WTC11 (cell line): ENCODE measurements around the gene FAM9A. TPM values are rescaled to one million over a fixed set of nuclear protein-coding genes. Genes with fewer than 3 reads are reported as not detected.

Experiments
- ATAC-seq: fragments of 200-7000 bp; cut with Tn5 transposase; 2 replicates; pipeline ENCODE4 v1.10.0; 2021; ENCODE audit warnings: mild to moderate bottlenecking, moderate library complexity
- CTCF ChIA-PET: fragments of 300-600 bp; sonication (Branson Sonifier 250); formaldehyde crosslinking; loops from one replicate; lab custom pipeline; 2021; ENCODE audit warnings: antibody characterized with exemption; lab: Charles Lee
- POLR2A ChIA-PET: fragments of 350-600 bp; sonication (Branson Sonifier 250); formaldehyde crosslinking; loops from one replicate; lab custom pipeline; 2021; ENCODE audit warnings: antibody characterized with exemption; lab: Charles Lee
- DNase-seq: peaks from one replicate; pipeline ENCODE4 v3.0.0; 2021; ENCODE audit warnings: low spot score
- H3K27ac Mint-ChIP-seq: 2 replicates; pipeline ENCODE4 v1.8.0; 2021; ENCODE audit warnings: mixed read lengths
- H3K27me3 Mint-ChIP-seq: 2 replicates; pipeline ENCODE4 v1.8.0; 2021; ENCODE audit warnings: low read depth, mild to moderate bottlenecking, moderate library complexity, mixed read lengths
- H3K36me3 Mint-ChIP-seq: 2 replicates; pipeline ENCODE4 v1.8.0; 2021; ENCODE audit warnings: mixed read lengths
- H3K4me1 Mint-ChIP-seq: 2 replicates; pipeline ENCODE4 v1.8.0; 2022; ENCODE audit warnings: mixed read lengths
- H3K4me3 Mint-ChIP-seq: 2 replicates; pipeline ENCODE4 v1.8.0; 2021; ENCODE audit warnings: mild to moderate bottlenecking, moderate library complexity, mixed read lengths
- H3K9me3 Mint-ChIP-seq: 2 replicates; pipeline ENCODE4 v1.8.0; 2021; ENCODE audit warnings: mixed read lengths
- ATF1 ChIP-seq: sonication (generic); formaldehyde crosslinking; IDR thresholded peaks from 2 replicates; pipeline ENCODE4 v1.8.1; 2023; ENCODE audit warnings: mild to moderate bottlenecking, moderate library complexity, missing genetic modification reagents
- CBFB ChIP-seq: sonication (generic); formaldehyde crosslinking; IDR thresholded peaks from 2 replicates; pipeline ENCODE4 v1.8.1; 2022; ENCODE audit warnings: mild to moderate bottlenecking, low read depth, missing genetic modification reagents
- CREB1 ChIP-seq: sonication (generic); formaldehyde crosslinking; IDR thresholded peaks from 2 replicates; pipeline ENCODE4 v1.8.0; 2023; ENCODE audit warnings: mild to moderate bottlenecking, missing genetic modification reagents
- CREM ChIP-seq: sonication (generic); formaldehyde crosslinking; IDR thresholded peaks from 2 replicates; pipeline ENCODE4 v1.8.1; 2022; ENCODE audit warnings: mild to moderate bottlenecking, missing genetic modification reagents, moderate library complexity
- ELF4 ChIP-seq: sonication (generic); formaldehyde crosslinking; IDR thresholded peaks from 2 replicates; pipeline ENCODE4 v1.8.1; 2022; ENCODE audit warnings: low read depth, mild to moderate bottlenecking, moderate library complexity, missing genetic modification reagents
- FOXJ3 ChIP-seq: sonication (generic); formaldehyde crosslinking; IDR thresholded peaks from 2 replicates; pipeline ENCODE4 v1.9.0; 2021; ENCODE audit warnings: missing genetic modification reagents, mild to moderate bottlenecking, borderline replicate concordance
- FOXP1 ChIP-seq: sonication (generic); formaldehyde crosslinking; IDR thresholded peaks from 2 replicates; pipeline ENCODE4 v1.8.0; 2022; ENCODE audit warnings: missing genetic modification reagents, mild to moderate bottlenecking, moderate library complexity, borderline replicate concordance
- GABPB1 ChIP-seq: sonication (generic); formaldehyde crosslinking; IDR thresholded peaks from 2 replicates; pipeline ENCODE4 v1.8.1; 2023; ENCODE audit warnings: mild to moderate bottlenecking, missing genetic modification reagents
- JUN ChIP-seq: sonication (generic); formaldehyde crosslinking; IDR thresholded peaks from 2 replicates; pipeline ENCODE4 v1.8.0; 2023; ENCODE audit warnings: mild to moderate bottlenecking, missing genetic modification reagents
- KAT7 ChIP-seq: sonication (generic); formaldehyde crosslinking; IDR thresholded peaks from 2 replicates; pipeline ENCODE4 v1.8.1; 2023; ENCODE audit warnings: missing genetic modification reagents, mild to moderate bottlenecking, borderline replicate concordance
- NR2C2 ChIP-seq: sonication (generic); formaldehyde crosslinking; IDR thresholded peaks from 2 replicates; pipeline ENCODE4 v1.8.0; 2022; ENCODE audit warnings: mild to moderate bottlenecking, missing genetic modification reagents
- RELA ChIP-seq: sonication (generic); formaldehyde crosslinking; IDR thresholded peaks from 2 replicates; pipeline ENCODE4 v1.8.1; 2022; ENCODE audit warnings: missing genetic modification reagents, mild to moderate bottlenecking, borderline replicate concordance
- TP53 ChIP-seq: sonication (generic); formaldehyde crosslinking; IDR thresholded peaks from 2 replicates; pipeline ENCODE4 v1.8.1; 2023; ENCODE audit warnings: mild to moderate bottlenecking, missing genetic modification reagents
- ZNF263 ChIP-seq: sonication (generic); formaldehyde crosslinking; IDR thresholded peaks from 2 replicates; pipeline ENCODE4 v1.8.1; 2022; ENCODE audit warnings: low read depth, mild to moderate bottlenecking, moderate library complexity, missing genetic modification reagents
- ZNF317 ChIP-seq: sonication (generic); formaldehyde crosslinking; IDR thresholded peaks from 2 replicates; pipeline ENCODE4 v1.8.1; 2023; ENCODE audit warnings: low read depth, mild to moderate bottlenecking, moderate library complexity, missing genetic modification reagents, borderline replicate concordance
- total RNA-seq: library from RNA; stranded (reverse); gene quantifications from 3 replicates; pipeline ENCODE4 v1.2.3, GENCODE V29; 2021
- TF ChIP-seq, protein P1 (sequence below): sonication (generic); formaldehyde crosslinking; IDR thresholded peaks from 2 replicates; pipeline ENCODE4 v1.8.0; 2022; ENCODE audit warnings: missing genetic modification reagents
- TF ChIP-seq, protein P2 (sequence below): fragments of 250-450 bp; sonication (Bioruptor Pico); IDR thresholded peaks from 2 replicates; pipeline ENCODE4 v1.9.0; 2021; ENCODE audit warnings: mild to moderate bottlenecking
- TF ChIP-seq, protein P3 (sequence below): fragments of 200-600 bp; IDR thresholded peaks from 2 replicates; pipeline ENCODE4 v1.8.0; 2022; ENCODE audit warnings: antibody characterized with exemption
- TF ChIP-seq, protein P4 (sequence below): sonication (generic); formaldehyde crosslinking; IDR thresholded peaks from 2 replicates; pipeline ENCODE4 v1.8.1; 2023; ENCODE audit warnings: mild to moderate bottlenecking, missing genetic modification reagents, borderline replicate concordance
- TF ChIP-seq, protein P5 (sequence below): sonication (generic); formaldehyde crosslinking; IDR thresholded peaks from 2 replicates; pipeline ENCODE4 v1.8.0; 2022; ENCODE audit warnings: mild to moderate bottlenecking, missing genetic modification reagents

The FAM9A gene
- total RNA-seq, 1 experiment from 2014 or later, result not detected

DNA sequence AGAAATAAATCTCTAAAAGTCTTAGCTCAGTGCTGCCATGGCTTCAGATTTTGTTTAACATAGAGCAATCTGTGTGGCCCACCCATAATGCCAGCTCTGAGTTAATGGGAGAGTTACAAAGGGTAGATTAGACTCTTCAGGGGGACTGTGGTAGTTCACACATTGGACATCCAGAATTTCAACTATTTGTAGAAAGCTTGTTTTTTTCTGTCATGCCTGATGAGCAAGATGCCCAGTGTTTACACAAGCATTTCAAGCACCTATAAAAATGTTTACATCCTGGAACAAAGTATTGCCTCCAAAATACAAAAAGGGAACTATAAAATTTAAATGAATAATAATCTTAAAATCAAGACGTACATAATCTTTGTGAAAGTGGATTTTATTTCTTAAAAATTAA lies 43.0 kb upstream of the FAM9A start:
- POLR2A ChIA-PET, result interaction anchor here (0.7 kb wide), 1 partner anchor 309 kb away, joined by 3 read pairs; no protein-coding TSS in a partner anchor
- no peak for DNase-seq
- CTCF ChIA-PET, result interaction anchor here (1.1 to 1.3 kb wide), 2 partner anchors 23 to 28 kb away, joined by 3 read pairs; no protein-coding TSS in a partner anchor
- H3K27ac Mint-ChIP-seq, result no peak overlapping the region
- ATAC-seq, result no peak
- H3K36me3 Mint-ChIP-seq, result no peaks in the 10 kb centered on the region
- no peaks in the 10 kb centered on the region for H3K4me1 Mint-ChIP-seq
- TF ChIP-seq ELF4 (CRISPR knock-in tag), result no peak
- TF ChIP-seq CBFB (CRISPR knock-in tag), result no peak
- no peak for TF ChIP-seq RELA (CRISPR knock-in tag)
- TF ChIP-seq GABPB1 (CRISPR knock-in tag), result no peak
- no peak for TF ChIP-seq ZNF317 (CRISPR knock-in tag)
- no peak for TF ChIP-seq CREM (CRISPR knock-in tag)
- no peak for TF ChIP-seq NR2C2 (CRISPR knock-in tag)
- no peak for TF ChIP-seq CREB1 (CRISPR knock-in tag)
- no peak for TF ChIP-seq FOXJ3 (CRISPR knock-in tag)
- TF ChIP-seq KAT7, result no peak
- TF ChIP-seq FOXP1 (CRISPR knock-in tag), result no peak
- TF ChIP-seq, protein P1, sequence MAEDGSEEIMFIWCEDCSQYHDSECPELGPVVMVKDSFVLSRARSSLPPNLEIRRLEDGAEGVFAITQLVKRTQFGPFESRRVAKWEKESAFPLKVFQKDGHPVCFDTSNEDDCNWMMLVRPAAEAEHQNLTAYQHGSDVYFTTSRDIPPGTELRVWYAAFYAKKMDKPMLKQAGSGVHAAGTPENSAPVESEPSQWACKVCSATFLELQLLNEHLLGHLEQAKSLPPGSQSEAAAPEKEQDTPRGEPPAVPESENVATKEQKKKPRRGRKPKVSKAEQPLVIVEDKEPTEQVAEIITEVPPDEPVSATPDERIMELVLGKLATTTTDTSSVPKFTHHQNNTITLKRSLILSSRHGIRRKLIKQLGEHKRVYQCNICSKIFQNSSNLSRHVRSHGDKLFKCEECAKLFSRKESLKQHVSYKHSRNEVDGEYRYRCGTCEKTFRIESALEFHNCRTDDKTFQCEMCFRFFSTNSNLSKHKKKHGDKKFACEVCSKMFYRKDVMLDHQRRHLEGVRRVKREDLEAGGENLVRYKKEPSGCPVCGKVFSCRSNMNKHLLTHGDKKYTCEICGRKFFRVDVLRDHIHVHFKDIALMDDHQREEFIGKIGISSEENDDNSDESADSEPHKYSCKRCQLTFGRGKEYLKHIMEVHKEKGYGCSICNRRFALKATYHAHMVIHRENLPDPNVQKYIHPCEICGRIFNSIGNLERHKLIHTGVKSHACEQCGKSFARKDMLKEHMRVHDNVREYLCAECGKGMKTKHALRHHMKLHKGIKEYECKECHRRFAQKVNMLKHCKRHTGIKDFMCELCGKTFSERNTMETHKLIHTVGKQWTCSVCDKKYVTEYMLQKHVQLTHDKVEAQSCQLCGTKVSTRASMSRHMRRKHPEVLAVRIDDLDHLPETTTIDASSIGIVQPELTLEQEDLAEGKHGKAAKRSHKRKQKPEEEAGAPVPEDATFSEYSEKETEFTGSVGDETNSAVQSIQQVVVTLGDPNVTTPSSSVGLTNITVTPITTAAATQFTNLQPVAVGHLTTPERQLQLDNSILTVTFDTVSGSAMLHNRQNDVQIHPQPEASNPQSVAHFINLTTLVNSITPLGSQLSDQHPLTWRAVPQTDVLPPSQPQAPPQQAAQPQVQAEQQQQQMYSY (CRISPR knock-in tag), result no peak
- TF ChIP-seq JUN (CRISPR knock-in tag), result no peak
- no peak for TF ChIP-seq ATF1
- TF ChIP-seq ZNF263 (CRISPR knock-in tag), result no peak
- TF ChIP-seq, protein P2, sequence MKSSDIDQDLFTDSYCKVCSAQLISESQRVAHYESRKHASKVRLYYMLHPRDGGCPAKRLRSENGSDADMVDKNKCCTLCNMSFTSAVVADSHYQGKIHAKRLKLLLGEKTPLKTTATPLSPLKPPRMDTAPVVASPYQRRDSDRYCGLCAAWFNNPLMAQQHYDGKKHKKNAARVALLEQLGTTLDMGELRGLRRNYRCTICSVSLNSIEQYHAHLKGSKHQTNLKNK, result no peak
- H3K27me3 Mint-ChIP-seq, result no peaks in the 10 kb centered on the region
- no peaks in the 10 kb centered on the region for H3K9me3 Mint-ChIP-seq
- no peak overlapping the region for H3K4me3 Mint-ChIP-seq

DNA sequence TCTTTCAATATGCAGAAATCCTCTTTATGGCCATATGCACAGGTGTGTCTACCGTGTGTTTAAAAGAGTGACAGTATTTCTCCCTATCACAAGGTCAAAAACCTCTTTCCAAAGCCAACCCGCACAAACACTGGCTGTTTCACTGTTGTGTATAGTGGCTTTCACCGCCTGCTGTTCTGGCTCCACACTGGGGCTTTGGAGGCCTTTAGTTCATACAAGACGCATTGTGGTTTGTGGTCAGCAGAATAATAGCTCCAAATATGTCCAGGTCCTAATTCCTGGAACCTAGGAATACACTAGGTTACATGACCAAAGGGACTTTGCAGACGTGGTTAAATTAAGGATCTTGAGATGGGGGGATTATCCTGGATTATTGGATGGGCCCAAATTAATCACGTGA lies 40.7 kb upstream of the FAM9A start:
- Mint-ChIP-seq H3K36me3 (no peaks in the 10 kb centered on the region), H3K4me1 (no peaks in the 10 kb centered on the region), H3K4me3 (no peak overlapping the region), H3K27me3 (peaks cover 3% of the 10 kb centered on the region), H3K9me3 (no peaks in the 10 kb centered on the region), H3K27ac (no peak overlapping the region)
- POLR2A ChIA-PET, result no interaction called here
- DNase-seq (no peak), ATAC-seq (no peak)
- no peak for TF ChIP-seq TP53
- TF ChIP-seq, protein P3, sequence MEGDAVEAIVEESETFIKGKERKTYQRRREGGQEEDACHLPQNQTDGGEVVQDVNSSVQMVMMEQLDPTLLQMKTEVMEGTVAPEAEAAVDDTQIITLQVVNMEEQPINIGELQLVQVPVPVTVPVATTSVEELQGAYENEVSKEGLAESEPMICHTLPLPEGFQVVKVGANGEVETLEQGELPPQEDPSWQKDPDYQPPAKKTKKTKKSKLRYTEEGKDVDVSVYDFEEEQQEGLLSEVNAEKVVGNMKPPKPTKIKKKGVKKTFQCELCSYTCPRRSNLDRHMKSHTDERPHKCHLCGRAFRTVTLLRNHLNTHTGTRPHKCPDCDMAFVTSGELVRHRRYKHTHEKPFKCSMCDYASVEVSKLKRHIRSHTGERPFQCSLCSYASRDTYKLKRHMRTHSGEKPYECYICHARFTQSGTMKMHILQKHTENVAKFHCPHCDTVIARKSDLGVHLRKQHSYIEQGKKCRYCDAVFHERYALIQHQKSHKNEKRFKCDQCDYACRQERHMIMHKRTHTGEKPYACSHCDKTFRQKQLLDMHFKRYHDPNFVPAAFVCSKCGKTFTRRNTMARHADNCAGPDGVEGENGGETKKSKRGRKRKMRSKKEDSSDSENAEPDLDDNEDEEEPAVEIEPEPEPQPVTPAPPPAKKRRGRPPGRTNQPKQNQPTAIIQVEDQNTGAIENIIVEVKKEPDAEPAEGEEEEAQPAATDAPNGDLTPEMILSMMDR, result no peak
- TF ChIP-seq, protein P4, sequence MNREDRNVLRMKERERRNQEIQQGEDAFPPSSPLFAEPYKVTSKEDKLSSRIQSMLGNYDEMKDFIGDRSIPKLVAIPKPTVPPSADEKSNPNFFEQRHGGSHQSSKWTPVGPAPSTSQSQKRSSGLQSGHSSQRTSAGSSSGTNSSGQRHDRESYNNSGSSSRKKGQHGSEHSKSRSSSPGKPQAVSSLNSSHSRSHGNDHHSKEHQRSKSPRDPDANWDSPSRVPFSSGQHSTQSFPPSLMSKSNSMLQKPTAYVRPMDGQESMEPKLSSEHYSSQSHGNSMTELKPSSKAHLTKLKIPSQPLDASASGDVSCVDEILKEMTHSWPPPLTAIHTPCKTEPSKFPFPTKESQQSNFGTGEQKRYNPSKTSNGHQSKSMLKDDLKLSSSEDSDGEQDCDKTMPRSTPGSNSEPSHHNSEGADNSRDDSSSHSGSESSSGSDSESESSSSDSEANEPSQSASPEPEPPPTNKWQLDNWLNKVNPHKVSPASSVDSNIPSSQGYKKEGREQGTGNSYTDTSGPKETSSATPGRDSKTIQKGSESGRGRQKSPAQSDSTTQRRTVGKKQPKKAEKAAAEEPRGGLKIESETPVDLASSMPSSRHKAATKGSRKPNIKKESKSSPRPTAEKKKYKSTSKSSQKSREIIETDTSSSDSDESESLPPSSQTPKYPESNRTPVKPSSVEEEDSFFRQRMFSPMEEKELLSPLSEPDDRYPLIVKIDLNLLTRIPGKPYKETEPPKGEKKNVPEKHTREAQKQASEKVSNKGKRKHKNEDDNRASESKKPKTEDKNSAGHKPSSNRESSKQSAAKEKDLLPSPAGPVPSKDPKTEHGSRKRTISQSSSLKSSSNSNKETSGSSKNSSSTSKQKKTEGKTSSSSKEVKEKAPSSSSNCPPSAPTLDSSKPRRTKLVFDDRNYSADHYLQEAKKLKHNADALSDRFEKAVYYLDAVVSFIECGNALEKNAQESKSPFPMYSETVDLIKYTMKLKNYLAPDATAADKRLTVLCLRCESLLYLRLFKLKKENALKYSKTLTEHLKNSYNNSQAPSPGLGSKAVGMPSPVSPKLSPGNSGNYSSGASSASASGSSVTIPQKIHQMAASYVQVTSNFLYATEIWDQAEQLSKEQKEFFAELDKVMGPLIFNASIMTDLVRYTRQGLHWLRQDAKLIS (CRISPR knock-in tag), result no peak
- TF ChIP-seq, protein P5, sequence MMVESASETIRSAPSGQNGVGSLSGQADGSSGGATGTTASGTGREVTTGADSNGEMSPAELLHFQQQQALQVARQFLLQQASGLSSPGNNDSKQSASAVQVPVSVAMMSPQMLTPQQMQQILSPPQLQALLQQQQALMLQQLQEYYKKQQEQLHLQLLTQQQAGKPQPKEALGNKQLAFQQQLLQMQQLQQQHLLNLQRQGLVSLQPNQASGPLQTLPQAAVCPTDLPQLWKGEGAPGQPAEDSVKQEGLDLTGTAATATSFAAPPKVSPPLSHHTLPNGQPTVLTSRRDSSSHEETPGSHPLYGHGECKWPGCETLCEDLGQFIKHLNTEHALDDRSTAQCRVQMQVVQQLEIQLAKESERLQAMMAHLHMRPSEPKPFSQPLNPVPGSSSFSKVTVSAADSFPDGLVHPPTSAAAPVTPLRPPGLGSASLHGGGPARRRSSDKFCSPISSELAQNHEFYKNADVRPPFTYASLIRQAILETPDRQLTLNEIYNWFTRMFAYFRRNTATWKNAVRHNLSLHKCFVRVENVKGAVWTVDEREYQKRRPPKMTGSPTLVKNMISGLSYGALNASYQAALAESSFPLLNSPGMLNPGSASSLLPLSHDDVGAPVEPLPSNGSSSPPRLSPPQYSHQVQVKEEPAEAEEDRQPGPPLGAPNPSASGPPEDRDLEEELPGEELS (CRISPR knock-in tag), result no peak
- TF ChIP-seq RELA (CRISPR knock-in tag), result no peak
- CTCF ChIA-PET, result no interaction called here
